ENCODE results near the gene TSEN2. TPM values are rescaled to one million over a fixed set of nuclear protein-coding genes. Genes with fewer than 3 reads are reported as not detected.
"Not testable (repeated sequence)": the region's sequence is repeated elsewhere in the genome, so short reads cannot be mapped to it uniquely, and the experiment has no call there.

The TSEN2 gene
- polyA plus RNA-seq, 1 experiment = 11.0 TPM

DNA sequence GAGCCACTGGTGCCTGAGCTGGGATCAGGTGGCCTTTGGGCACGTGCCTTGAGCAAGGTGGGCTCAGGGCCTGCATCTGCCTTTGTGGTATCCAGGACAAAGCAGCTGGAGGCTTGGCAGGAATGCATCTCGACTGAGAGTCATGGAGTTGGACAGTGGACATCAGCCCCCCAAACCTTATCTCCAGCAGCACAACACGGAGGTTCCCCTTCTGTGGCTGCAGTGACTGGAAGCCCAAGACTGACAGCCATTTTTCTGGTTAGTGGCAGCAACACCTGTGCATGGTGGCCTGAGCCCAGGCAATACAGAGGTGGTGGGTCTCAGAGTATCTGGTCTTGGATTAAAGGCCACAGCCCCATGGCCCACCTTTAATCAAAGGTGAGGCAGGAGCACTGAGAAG lies 27.8 kb upstream of the TSEN2 start:
- no peak overlapping the region for H3K4me3 ChIP-seq (ENCODE audit: low read depth, low read length)
- no peak for DNase-seq (ENCODE audit: low read depth, low spot score)
- H3K27me3 ChIP-seq (ENCODE audit: control insufficient read depth, insufficient read depth, low read length) = peaks cover 2% of the 10 kb centered on the region
- H3K9me3 ChIP-seq (ENCODE audit: control insufficient read depth, insufficient read depth, low read length) = 0 out of 2 replicates have a peak, but pooled peaks cover 2% of the 10 kb centered on the region
- ChIA-PET POLR2A (no interaction called here), CTCF (interaction anchor here (1.1 kb wide), 1 partner anchor 23 kb away, joined by 3 read pairs; no protein-coding TSS in a partner anchor)
- H3K27ac ChIP-seq (ENCODE audit: low read depth, low read length) = no peak overlapping the region
- TF ChIP-seq, protein P1, sequence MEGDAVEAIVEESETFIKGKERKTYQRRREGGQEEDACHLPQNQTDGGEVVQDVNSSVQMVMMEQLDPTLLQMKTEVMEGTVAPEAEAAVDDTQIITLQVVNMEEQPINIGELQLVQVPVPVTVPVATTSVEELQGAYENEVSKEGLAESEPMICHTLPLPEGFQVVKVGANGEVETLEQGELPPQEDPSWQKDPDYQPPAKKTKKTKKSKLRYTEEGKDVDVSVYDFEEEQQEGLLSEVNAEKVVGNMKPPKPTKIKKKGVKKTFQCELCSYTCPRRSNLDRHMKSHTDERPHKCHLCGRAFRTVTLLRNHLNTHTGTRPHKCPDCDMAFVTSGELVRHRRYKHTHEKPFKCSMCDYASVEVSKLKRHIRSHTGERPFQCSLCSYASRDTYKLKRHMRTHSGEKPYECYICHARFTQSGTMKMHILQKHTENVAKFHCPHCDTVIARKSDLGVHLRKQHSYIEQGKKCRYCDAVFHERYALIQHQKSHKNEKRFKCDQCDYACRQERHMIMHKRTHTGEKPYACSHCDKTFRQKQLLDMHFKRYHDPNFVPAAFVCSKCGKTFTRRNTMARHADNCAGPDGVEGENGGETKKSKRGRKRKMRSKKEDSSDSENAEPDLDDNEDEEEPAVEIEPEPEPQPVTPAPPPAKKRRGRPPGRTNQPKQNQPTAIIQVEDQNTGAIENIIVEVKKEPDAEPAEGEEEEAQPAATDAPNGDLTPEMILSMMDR (IDR thresholded peaks at IDR 0.05; ENCODE audit: low read depth, low read length) = no peak

DNA sequence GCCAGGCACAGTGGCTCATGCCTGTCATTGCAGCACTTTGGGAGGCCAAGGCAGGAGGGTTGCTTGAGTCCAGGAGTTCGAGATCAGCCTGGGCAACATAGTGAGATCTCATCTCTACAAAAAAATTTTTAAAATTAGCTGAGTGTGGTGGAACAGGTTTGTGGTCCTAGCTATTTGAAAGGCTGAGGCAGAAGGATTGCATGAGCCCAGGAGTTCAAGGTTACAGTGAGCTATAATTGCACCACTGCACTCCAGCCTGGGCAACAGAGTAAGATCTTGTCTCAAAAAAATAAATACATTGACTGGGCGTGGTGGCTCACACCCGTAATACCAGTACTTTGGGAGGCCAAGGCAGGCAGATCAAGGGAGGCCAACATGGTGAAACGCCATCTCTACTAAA lies 26.9 kb upstream of the TSEN2 start:
- H3K9me3 ChIP-seq (ENCODE audit: control insufficient read depth, insufficient read depth, low read length); H3K27ac ChIP-seq (ENCODE audit: low read depth, low read length); H3K27me3 ChIP-seq (ENCODE audit: control insufficient read depth, insufficient read depth, low read length); POLR2A ChIA-PET; CTCF ChIA-PET; H3K4me3 ChIP-seq (ENCODE audit: low read depth, low read length); DNase-seq (ENCODE audit: low read depth, low spot score): not testable (repeated sequence)

DNA sequence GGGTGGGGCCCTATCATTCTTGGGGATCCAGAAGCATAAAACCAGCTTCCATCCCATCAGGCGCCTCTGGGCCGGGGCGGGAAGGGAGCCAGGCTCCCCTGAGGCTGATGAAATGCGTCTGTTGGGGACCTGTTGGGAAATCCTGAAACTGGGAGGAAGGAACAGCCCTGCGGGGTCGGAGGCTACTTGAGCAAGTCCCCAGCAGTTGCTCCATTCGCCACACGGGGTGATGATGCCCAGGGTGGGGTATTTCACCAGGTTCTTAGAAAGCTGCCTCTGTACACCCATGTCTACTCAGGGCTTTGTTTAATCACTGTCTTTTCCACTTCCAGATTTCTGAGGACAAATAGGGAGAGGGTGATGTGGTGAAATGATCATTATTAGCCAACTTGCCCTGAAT lies 25.4 kb upstream of the TSEN2 start:
- ChIA-PET CTCF (interaction anchor here (2.8 kb wide), 1 partner anchor 21 kb away, joined by 9 read pairs; no protein-coding TSS in a partner anchor), POLR2A (no interaction called here)

DNA sequence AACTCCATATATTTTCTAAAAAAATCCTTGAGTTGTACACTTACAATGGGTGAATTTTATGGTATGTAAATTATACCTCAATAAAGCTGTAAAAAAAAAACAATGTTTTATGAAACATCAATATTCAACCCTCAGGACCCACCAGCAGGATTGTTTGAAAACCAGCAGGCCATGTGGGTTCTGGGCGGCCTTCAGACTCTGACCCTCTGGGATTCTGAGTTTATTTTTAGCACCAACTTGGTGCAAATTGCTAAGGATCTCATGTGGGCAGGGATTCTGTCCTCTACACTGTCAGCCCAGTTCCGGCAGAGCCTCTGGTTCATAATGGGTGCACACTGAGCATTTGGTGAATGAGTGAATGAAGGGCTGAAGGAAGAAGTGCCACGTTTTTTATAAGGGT lies 24.2 kb upstream of the TSEN2 start:
- Histone ChIP-seq H3K27me3 (ENCODE audit: control insufficient read depth, insufficient read depth, low read length) (peaks cover 2% of the 10 kb centered on the region), H3K4me3 (ENCODE audit: low read depth, low read length) (no peak overlapping the region), H3K9me3 (ENCODE audit: control insufficient read depth, insufficient read depth, low read length) (no peaks in the 10 kb centered on the region; the same call in 1 of the 2 replicates), H3K27ac (ENCODE audit: low read depth, low read length) (no peak overlapping the region)
- ChIA-PET POLR2A (no interaction called here), CTCF (interaction anchor here (2.8 kb wide), 1 partner anchor 20 kb away, joined by 9 read pairs; no protein-coding TSS in a partner anchor)
- DNase-seq (ENCODE audit: low read depth, low spot score) = no peak
- TF ChIP-seq, protein P1 (IDR thresholded peaks at IDR 0.05; ENCODE audit: low read depth, low read length) = no peak

More for the DNA sequence above, 25.4 kb upstream of the TSEN2 start:
- H3K27ac ChIP-seq (ENCODE audit: low read depth, low read length) = no peak overlapping the region
- peaks cover 2% of the 10 kb centered on the region for H3K27me3 ChIP-seq (ENCODE audit: control insufficient read depth, insufficient read depth, low read length)
- no peaks in the 10 kb centered on the region; the same call in 1 of the 2 replicates for H3K9me3 ChIP-seq (ENCODE audit: control insufficient read depth, insufficient read depth, low read length)
- no peak for DNase-seq (ENCODE audit: low read depth, low spot score)
- TF ChIP-seq, protein P1 (IDR thresholded peaks at IDR 0.05; ENCODE audit: low read depth, low read length) = no peak; the same call in 1 of the 2 replicates
- H3K4me3 ChIP-seq (ENCODE audit: low read depth, low read length) = no peak overlapping the region

DNA sequence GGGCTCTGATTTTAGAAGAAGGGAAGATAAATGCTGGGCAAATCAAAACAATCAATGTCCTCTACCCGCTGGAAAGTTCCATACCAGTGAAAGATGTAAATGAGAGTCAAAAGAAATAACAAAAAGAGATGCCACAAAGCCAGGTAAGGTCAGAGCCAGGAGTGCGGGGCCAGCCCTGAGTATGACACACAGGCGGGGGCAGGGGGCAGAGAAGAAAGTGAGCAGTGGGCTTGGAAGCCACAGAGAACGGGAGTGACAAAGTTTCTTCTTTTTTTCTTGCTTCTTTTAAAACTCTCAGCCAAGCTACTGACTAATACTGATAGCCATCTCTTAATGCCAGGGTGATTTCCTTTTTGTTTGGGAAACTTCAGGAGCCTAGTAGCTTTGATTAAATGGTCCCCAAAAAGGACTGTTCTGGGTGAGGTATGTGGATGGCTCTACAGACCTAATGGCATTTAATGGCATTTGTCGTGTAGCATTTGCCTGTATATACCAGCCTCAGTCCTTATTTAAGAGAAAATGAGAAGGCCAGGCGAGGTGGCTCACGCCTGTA lies 23.1 kb upstream of the TSEN2 start:
- Histone ChIP-seq H3K9me3 (ENCODE audit: control insufficient read depth, insufficient read depth, low read length) (no peaks in the 10 kb centered on the region; the same call in 1 of the 2 replicates), H3K4me3 (ENCODE audit: low read depth, low read length) (no peak overlapping the region), H3K27ac (ENCODE audit: low read depth, low read length) (no peak overlapping the region), H3K27me3 (ENCODE audit: control insufficient read depth, insufficient read depth, low read length) (peaks cover 2% of the 10 kb centered on the region)
- no peak for DNase-seq (ENCODE audit: low read depth, low spot score)
- TF ChIP-seq, protein P1 (IDR thresholded peaks at IDR 0.05; ENCODE audit: low read depth, low read length) = no peak
- CTCF ChIA-PET = interaction anchor here (1.2 to 2.0 kb wide), 2 partner anchors 18 to 326 kb away, joined by 3 to 4 read pairs; no protein-coding TSS in a partner anchor
- POLR2A ChIA-PET = interaction anchor here (0.6 kb wide), 1 partner anchor 37 kb away, joined by 3 read pairs; no protein-coding TSS in a partner anchor
